PC-9 (cell line): Measurements from ENCODE around the gene UVRAG.

Experiments
- CTCF ChIP-seq: fragments of 200-600 bp; sonication (generic); conservative IDR thresholded peaks from 2 replicates; pipeline ENCODE4 v1.6.1; 2017; ENCODE audit warnings: mixed run types, antibody characterized with exemption, mild to moderate bottlenecking, moderate library complexity
- EZH2 ChIP-seq: fragments of 200-600 bp; sonication (generic); IDR thresholded peaks from 2 replicates; pipeline ENCODE4 v1.8.0; 2017; ENCODE audit warnings: antibody characterized with exemption, low read depth

GRCh38 chr11:75944515-75944914, 129.5 kb downstream of the UVRAG start:
- TF ChIP-seq CTCF, result no peak
- no peak for TF ChIP-seq EZH2
